ENCODE data around the gene DGCR8.

DNA sequence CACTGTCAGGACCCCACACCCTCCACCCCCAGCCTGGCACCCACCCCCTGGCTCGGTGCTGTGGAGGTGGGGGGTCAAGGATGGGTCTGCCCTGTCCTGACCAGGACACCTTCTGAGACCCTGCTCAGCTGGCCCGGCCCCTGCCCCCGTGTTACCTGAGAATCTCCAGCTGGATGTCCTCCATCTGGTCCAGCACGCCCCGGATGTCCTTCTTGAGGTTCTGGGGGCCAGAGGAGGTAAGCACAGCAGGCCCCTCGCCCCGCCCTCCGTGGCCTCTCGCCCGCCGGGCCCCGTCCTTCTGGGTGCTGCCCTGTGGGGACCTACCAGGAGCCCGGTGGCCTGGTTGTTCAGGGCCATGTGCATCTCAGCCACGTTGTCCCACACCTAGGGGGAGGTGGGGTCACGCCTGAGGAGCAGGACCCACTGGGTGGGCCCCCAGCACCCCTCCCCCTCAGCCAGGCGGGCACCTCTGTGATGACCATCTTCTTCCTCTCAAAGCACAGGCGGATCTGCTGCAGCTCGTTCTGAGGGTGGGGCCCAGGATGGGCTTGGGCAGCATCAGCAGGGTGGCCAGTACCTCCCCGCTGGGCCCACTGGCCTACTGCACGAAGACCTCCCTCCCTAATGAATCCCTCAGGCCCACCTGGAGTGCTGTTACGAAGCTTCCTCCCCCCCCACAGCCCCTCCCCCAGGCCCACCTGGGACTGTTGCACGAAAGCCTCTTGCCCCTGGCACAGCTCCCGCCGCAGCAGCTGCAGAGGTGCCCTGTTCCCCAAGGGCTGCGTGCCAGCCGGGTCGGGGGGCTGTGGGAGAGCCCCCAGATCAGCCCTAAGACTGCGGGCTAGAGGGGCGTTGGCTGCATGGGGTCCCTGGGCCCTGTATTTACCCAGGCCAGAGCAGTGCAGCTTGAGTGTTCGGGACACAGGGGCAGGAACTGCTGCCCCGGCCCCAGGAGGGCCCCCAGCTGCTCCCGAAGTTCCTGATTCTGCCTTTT lies 69.5 kb downstream of the DGCR8 start:
- TF ChIP-seq SP1 (IDR thresholded peaks at IDR 0.05) (no peak), ZNF384 (IDR thresholded peaks at IDR 0.05) (no peak)
